Mammary epithelial cell (primary cell): ENCODE measurements around the gene PCBD2.

ENCODE experiments used
- CTCF ChIP-seq, 2 donors: IDR thresholded peaks in 1 of 2; conservative IDR thresholded peaks in 1 of 2; 2 replicates each; pipeline ENCODE4 v1.5.1; 2011 to 2012; ENCODE audit warnings: inconsistent platforms in 2 of 2, low read length in 2 of 2, mild to moderate bottlenecking in 2 of 2, control low read depth in 1 of 2, low read depth in 1 of 2; ENCODE audit not compliant: insufficient read depth in 1 of 2; ENCODE audit errors: extremely low read depth in 1 of 2
- EZH2 ChIP-seq: IDR thresholded peaks from 2 replicates; pipeline ENCODE4 v1.6.1; 2012; ENCODE audit warnings: low read length, inconsistent platforms, borderline replicate concordance

GRCh38 chr5:134877159-134877558 lies 27.8 kb upstream of the PCBD2 start:
- TF ChIP-seq EZH2 (no peak), CTCF (conservative IDR thresholded peaks at IDR 0.05 in 1 of 2, IDR thresholded peaks at IDR 0.05 in 1 of 2; ENCODE audit: extremely low read depth in 1 of 2, insufficient read depth in 1 of 2, low read depth in 1 of 2, low read length in 2 of 2) (no peak)
